ENCODE data around the gene C1orf87.

C1orf87 gene

DNA sequence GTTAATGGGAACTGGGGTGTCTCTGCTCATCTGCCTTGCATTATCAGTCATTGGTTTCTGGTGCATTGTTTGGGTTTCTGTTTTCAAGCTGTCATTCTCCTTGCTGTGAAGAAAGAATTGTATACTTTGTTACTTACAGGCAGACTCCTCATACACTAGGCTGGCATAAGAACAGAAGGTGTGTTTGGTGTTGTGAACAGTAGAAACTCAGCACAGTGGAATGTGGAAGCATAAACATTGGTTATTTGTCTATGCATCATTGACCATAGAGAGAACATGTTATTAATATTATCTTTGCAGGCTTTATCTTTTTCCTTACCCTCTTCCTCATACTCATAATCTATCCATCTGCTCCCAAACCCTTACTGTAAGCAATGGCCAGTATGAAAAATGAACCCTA lies 18.2 kb downstream of the C1orf87 start:
- no peak for DNase-seq

DNA sequence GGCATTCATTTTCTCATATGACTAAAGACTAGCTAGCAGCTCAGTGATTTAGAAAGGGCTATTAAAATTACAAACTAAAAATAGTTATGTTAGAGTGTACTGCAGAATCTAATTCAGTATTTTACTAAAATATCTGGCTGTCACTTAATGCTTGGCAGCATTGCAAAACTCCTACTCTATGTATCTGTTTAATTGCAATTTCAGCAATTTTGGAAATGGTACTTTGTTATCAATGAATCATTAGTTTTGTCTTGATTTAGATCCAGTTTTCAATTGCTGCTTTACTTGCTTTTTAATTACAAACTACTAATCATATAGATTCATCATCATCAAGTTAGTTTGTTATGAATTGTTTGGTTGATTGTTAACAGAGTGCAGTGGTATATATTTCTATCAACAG lies 19.2 kb downstream of the C1orf87 start:
- no peak for DNase-seq

DNA sequence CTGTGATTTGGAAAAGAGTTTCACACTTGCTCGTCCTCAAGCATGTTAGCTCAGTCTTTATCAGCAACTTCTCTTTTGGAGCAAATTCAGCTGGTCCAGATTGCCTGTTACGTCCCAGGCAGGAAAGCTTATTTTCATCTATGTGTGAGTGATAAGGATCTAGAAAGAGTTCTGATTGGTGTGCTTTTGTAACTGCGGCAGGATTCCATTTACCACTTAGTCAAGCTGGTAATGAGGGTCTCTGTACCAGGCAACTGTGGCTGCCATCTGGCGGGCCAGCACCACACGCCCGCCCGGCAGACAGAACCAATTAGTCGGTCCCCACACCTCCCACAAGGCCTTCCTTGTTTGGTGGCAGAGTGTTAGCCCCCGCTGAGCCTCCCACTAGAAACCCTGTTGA lies 21.0 kb downstream of the C1orf87 start:
- DNase-seq = no peak

DNA sequence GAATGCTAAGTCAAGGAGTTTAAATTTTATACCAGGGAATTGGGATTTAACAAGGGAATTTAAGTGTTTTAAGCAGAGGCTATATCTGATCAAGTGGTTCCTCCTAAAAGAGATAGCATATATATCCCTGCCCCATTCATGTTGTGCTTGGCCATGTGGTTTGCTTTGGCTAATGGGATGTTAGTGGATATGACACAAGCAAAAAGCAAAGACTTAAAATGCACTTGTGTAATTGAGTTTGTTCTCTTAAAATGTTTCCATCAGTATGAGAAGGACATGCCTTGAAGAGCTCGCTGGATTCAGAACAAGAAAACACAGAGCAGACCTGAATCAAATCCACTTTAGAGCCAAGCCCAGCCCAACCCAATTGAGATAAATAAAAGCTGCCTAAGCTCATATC lies 22.4 kb downstream of the C1orf87 start:
- no peak for DNase-seq

DNA sequence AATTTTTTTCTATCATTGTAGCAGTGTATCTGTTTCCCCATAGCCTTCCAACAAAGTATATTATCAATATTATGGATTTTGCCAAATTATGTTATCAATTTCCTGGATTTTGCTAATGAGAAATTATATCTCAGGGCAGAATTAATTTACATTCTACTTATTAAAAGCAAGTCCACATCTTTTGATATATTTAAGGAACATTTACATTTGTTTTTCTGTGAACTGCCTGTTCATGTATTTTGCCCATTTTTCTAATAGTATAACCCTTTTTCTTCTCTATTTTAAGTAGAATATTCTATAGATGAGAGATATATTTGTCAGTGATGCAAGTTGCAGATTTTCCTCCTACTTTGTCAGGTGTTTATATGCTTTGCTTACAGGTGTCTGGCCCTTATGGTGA lies 24.4 kb downstream of the C1orf87 start:
- DNase-seq = no peak

DNA sequence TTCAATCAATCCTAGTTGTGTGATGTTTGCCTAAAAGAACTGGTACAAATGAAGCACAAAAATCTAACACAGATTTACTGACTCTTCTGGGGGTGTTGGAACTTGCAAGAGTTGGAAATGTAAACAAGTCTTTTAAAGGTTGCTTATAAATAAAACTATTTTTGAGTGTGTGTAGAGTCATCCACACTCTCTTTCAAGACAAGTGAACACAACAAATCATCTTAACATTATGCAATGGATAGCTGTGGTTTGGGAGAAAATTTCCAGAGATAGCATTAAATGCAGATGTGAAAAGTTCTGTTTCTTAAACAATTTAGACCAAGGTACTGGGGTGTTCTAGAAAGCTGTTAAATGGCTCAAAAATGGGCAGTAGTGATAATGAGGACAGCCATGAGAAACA lies 28.7 kb downstream of the C1orf87 start:
- peak; percentile 9 for DNase-seq

DNA sequence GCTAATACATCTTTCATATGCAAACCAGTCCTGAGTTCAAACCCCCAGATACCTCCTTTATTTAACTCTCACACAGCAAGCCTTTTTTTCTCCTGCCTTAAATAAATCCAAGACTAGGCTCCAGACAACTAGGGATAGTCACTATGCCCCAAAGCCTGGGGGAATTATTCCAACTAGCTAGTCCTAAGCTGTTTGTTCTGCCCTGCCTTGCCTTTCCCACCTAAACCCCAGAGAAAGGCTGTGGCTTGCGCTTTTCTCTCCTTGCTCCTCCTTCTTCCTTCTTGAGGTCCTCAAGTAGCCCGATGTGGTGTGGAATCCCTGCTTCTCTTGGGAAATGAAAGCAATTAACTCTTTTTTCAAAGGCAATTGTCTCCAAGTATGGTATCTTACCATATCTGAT lies 31.8 kb downstream of the C1orf87 start:
- DNase-seq = no peak

DNA sequence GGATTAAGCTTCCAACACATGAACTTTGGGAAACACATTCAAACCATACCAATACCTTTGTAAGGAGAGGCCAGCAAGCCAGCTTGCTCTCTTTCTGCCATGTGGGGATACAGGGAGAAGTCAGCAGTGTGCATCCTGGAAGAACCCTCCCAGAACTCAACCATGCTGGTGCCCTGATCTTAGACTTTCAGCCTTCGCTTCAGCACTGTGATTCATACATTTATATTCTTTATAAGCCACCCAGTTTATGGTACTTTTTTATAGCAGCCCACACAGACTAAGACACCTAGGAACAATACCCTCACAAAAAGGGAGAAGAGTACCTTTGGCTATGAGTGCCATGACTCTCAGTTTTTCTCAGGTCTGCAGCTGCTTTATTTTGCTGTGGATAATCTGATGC lies 35.9 kb downstream of the C1orf87 start:
- no peak for DNase-seq

DNA sequence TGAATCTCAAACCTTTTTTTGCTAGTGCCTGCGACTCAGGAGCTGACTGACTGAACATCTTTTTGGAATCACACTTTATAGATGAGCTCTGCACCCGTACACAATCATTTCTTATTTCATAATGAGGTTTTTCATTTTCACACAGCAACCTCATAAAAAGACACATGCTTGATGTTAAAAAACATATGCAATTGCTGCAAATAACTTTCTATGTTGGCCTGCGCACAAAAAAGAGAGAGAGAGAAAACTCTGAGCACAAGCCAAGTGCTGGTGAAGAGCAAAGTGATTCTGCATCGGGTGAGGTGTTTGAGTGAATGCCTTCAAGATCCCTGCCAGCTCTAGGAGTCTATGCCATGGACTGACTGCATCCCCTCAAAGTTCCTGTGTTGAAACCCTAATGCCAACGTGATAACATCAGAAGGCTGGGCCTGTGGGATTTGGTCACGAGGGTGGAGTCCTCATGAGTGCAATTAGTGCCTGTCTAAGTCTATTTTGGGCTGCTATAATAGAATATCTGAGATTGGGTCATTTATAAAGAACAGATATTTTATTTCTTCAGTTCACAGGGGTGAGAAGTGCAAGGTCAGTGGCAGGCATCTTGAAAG lies 36.6 kb downstream of the C1orf87 start:
- DNase-seq = no peak

DNA sequence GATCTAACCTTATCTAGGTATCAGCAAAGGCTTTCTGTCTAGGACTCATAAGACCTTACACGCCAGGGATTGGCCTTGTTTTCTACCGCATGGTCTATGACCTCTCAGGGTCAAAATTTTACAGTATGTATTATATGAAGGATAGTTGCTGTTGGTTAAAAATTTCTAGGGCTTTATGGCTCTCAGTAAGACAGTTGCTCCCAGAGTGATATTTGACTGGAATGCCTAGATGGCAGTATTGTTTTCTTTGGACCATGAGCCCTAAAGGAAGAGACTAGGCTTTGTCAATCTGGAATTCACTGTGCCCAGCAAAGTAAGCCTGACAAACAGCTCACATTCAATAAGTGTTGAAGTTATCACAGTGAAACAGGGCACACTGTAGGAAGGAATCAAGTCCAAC lies 37.6 kb downstream of the C1orf87 start:
- peak; percentile 4 for DNase-seq

DNA sequence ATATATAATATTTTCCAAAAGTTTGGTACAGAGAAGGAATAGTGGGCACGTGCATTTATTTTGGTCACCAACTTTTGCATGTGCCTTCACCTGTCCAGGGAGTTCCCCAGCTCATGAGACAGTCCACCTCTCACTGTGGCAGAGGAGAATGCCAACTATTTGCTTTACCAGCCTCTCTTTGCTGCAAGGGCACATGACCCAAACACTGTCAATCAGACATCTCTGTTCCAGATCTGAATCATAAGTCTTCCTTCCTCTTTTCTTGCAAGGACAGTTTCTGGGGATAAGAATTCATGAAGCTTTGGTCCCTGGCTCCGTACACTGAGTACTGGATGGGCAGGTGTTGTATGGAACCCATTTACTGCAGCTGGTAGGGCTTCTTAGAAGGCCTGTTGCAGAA lies 38.6 kb downstream of the C1orf87 start:
- DNase-seq = no peak

DNA sequence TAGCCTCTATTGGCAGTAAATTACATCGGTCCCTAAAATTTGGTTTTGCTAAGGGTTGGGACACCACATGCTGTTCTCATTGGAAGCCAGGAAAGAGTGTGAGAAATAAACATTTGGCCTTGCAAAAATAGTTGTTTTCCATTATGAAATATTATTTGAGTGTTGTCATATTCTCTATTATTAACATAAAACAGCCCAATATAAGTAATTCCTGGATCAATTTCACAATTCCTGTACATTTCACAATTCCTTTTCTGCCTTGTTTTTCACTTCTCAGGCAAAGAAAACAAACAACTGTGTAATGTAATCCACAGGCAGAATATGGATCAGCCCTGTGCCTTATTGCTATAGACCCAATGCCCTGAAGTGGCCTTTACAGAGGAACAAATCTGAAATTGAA lies 40.5 kb downstream of the C1orf87 start:
- DNase-seq = no peak

DNA sequence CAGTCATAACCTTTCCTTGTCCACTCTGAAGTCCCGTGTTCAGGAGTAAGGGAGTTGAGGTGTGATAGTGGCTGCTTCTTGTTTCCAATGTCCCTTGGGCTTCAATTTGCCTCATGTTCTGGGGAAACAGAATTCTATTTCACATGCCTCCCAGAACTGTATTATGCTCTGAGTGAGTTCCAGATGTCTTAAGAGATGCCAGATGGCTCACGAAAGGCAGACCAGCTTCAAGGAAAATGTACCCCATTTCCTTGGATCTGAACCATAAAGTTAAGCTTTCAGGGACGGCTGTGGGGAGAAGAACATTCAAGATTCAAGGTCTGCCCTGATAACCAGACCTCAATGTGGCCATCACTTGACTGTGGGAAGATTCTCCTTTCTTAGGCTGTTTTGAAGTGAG lies 42.4 kb downstream of the C1orf87 start:
- no peak for DNase-seq

DNA sequence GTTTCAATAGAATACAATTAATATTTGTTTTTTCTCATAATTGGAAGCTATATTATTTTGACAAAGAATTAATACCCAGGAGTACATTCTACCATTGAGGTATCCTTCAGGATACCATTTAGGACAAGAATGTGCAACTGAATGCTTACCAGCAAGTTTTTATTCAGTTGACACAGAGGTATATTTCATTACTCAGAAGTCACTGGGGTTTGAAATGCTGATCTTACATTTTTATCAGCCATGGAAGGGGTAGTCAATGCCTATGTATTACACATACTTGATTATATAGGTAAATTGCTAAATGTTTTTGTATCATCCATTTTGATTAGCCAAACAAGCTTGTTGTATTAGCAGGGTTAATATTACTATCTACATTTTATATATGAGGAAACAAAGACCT lies 48.0 kb downstream of the C1orf87 start:
- no peak for DNase-seq

DNA sequence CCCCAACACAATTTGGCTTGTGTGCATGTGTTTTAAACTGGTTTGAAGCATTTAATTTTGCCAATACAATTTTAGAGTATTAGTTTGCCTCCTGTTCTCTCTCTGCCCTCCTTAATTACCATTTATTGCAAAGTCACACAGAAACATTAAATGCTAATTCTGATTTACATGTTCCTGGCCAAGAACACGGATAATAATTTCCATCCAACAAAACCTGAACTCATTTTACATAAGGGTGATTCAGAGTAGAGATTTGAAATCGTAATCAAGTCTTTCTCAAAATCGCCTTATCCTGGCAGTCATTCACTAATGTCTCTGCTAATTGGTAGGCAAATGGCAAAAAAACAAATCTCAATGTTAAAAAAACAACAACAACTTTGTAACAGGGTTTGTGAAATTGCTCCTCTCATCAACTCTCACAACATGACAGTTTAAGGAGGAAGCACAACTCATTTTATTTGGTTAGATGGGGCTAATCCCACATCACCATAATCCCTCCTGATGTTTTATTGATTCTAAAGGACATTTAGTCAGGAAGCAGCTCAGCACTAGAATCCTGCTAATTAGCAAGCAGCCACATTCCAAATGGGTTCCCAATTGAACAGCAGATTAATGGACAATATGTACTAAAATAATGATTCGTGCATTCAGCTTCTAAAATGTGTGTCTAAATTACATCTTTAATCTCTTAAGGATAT lies 55.9 kb downstream of the C1orf87 start:
- DNase-seq = no peak

DNA sequence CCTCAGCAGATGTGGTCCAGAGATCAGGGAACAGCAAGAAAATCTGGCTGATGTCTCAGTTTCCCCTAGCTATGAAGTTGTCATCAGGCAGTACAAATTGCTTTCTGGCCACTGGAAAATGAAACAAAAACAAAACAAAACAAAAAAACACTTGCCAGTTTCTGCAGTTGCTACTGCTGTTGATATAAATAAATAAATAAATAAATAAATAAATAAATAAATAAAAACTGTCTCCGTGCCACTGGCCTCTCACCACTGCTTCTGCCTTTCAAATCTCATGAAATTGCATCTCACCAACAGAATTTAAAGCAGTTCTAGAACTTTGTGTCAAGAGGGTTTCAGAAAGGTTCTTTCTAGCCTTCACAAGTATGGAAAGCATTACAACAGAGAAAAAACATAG lies 62.9 kb downstream of the C1orf87 start:
- DNase-seq = no peak

DNA sequence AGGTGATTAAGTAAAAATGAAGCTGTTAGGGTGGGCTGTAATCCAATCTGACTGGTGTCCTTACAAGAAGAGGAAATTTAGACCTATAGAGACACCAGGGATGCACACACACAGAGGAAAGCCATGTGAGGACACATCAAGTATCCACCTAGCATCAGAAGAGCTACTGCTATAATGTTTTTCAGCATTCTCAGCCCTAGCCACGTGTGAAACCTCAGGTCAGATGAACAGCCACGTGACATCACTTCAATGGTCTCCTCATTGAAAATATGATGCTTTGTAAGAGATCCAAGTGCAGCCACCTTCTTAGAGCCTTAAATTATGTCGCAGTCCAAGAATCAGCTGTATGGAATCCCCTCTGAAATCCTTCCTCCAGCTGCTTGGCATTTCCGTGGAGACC lies 65.1 kb downstream of the C1orf87 start:
- DNase-seq = no peak

DNA sequence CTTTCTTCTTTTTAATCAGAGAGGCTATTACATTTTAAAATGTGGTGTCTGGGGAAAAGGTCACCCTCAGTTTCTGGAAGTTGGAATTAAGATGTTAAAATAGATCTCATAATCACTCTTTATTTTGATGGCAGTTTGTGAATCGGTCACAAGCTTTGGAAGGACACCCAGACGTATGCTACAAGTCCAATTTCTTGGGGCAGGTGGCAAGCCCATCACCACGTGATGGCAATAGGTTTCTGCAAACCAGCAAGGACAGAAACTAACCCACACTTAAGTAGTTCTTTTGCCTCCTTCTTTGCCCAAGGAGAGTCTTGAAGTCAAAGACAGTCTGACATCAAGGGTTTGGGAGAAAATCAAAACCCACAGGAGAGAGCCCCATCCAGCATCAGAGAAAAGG lies 72.9 kb downstream of the C1orf87 start:
- no peak for DNase-seq

DNA sequence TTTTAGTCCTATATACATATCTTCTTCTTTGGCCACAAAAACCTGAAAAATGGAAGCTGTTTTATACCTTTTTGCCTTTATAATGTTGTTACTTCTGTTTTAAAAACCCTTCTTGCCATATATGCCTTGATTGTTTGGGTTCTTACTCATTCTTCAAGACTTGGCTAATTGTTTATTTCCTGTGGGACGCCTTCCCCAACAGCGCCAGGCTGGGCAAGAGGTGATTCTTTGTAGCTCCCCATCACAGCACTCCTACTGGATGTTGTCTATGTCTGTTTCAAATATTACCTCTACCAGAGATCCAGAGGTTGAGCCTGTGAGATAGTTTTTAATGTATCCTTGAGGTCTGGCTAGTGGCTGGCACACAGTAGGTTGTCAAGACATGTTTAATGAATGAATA lies 73.8 kb downstream of the C1orf87 start:
- DNase-seq = no peak

DNA sequence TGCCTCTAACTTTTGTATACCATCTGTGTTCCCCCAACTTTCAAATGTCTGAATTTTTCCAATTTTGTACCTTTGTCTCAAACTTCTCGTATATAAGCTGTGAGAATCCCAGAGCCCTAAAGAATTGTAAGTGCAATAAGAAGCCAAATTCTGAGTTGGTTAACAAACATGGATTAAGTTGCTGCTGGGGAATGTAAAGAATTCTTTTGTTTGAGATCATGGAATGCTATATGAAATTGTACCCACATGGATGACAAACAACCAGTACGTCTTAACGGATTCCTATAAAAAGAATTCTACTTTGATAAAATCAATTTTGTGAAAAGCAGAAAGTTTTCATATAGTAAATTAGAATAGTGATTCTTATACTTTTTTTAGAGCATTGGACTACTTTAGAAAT lies 74.6 kb downstream of the C1orf87 start:
- peak; percentile 39 for DNase-seq

DNA sequence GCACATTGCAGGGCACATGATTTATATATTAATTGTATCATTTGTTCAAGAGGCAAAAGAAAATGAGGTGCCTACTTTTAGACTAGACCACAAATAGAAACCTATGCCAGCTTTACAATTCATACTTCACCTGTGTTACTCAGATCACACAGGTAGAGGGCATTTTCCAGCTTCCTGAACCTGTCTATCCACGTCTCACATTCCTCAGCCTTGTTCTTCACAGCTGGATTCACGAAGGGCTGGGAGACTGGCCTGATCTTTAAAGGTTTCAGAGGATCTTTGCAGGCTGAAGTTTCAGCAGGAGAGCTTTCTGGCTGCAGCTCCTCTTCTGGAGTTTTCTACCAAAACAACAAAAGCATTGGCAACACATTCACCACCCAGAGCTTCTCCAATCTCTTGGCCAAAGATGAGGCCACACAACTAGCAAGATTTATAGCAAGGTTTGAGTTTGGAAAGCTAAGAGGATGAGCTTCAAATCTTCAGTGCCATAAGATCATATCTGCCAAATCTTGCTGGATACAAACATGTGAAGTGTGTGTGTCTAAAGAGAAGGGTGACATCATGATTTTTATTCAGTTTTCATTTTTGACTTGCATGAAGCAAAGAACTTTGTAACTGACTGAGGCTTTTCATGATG lies 76.0 kb downstream of the C1orf87 start:
- DNase-seq = no peak

DNA sequence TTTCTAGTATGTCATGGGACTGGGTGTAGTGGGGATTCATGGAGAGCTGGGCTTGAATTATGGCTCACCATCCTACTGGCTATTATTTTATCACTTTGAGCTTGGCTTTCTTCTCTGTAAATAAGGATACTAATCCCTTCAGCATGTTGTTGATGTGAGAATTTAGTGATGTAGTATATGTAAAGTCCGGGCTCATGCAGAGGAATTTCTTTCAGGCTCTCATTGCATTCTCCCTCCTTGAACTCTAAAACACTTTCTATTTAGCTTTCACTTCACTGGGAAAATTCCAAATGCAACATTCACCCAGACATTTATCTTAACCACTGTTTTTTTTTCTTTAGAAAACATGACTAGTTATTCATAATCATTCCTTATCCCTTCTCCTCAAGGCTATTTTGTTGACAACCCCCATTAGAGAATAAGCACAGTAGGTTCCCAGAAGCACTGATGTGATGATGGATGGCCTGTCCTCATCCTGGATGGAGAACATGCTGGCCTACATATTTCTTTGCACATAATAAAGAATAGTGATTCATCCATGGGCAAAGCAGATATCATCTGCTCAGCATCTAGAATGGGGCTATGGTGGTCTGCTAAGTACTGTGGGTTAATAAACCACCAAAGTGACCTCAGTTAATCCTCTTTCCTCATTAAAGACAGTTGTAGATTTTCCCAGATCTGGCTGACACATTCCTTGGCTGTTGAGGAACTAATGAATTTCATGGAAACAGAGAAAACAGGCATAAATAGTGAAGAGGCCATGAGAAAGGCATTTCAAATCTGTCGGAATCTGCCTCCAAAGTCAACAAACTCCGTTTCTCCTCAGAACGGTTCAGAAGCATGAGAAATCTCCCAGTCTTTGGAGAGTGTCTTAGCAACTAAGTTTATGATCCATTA lies 79.0 kb downstream of the C1orf87 start:
- DNase-seq = peak; percentile 99

DNA sequence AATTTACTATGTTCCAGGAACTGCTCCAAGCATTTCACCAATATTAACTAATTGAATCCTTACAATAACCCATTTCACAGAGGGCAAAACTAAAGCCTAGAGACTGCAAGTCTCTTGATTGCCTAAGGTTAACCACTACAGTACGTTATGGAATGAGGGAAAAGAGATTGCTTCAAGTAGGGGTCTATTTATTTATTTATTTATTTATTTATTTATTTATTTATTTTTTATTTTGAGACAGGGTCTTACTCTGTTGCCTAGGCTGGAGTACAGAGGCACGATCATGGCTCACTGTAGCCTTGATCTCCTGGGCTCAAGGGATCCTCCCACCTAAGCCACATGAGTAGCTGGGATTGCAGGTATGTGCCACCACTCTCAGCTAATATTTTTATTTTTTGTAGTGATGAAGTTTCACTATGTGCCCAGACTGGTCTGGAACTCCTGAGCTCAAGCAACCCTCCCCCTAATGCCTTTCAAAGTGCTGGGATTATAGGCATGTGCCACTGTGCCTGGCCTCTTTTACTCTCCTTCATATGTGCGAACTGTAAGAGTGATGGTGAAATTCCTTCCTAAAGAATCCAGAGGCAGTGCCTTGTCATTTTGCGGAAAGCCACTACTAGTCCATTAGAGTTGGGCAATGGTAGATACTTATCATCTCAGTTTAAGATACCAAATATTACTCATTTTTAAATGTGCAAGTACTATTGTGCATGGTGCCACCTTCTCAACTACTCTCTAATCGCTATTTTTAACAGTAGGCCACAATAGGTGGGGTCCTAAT lies 81.3 kb downstream of the C1orf87 start:
- no peak for DNase-seq

All from fibroblast of skin of right biceps (primary cell).